ENCODE results near the gene IER3.

Gene IER3

DNA sequence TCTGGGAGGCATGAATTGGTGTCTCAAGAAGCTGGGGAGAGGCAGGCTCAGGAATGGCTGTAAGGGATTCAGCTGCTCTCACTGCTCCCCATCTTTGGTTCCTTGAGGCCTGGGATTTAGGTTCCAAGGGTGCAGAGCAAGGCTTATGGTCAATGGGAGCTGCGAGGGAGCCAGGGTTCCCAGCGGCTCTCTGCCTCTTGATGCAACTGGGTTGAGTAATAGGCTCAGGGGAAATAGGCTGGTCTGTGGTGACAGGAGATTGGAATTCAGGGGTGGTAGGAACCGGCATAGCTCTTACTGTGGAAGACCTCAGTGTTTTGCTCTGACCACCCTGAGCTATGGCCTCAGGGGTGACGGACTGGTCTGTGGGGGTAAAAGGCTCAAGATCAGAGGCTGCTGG lies 40.5 kb downstream of the IER3 start:
- DNase-seq (ENCODE audit: low spot score), result no peak

GRCh38 chr6:30703011-30703410 lies 41.3 kb downstream of the IER3 start:
- DNase-seq (ENCODE audit: low spot score), result no peak

DNA sequence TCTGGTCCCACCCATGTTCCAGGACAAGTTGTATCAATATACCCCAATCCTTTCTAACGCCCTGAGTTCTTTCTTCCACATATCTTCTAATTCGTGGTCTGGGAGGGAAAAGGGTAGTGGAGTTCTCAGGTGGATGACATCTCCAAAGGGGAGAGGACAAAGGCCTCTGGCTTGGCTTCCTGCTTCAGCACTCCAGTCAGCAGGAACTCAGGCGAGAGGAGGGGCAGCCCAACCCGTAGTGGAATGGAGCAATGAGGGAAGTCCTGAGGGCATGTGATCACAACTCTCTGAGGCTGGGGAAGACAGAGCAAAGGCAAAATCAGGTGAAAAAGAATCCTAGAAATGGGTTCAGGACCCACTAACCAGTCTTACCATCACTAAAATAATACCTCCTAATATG lies 44.0 kb downstream of the IER3 start:
- no peak for DNase-seq (ENCODE audit: low spot score)

GRCh38 chr6:30696432-30696831 lies 47.9 kb downstream of the IER3 start:
- no peak for DNase-seq (ENCODE audit: low spot score)

Data from hematopoietic multipotent progenitor cell treated with erythropoietin and hydrocortisone succinate and interleukin-3 and kit ligand, for 15 days (in vitro differentiated cells).